H1 (cell line): ENCODE measurements around the gene PLXNA4. TPM values are rescaled to one million over a fixed set of nuclear protein-coding genes. Genes with fewer than 3 reads are reported as not detected.

ENCODE experiments used
- CTBP2 ChIP-seq: IDR thresholded peaks from 2 replicates; pipeline ENCODE4 v1.7.0; 2011; ENCODE audit warnings: borderline replicate concordance, mild to moderate bottlenecking, moderate library complexity, mixed read lengths, low read length; ENCODE audit not compliant: insufficient read depth, insufficient read length
- GTF2F1 ChIP-seq: IDR thresholded peaks from 2 replicates; pipeline ENCODE4 v1.6.1; 2012; ENCODE audit warnings: low read depth, low read length, improper control_type of control experiment, borderline replicate concordance
- MAFK ChIP-seq: IDR thresholded peaks from 2 replicates; pipeline ENCODE4 v1.6.1; 2012; ENCODE audit warnings: low read depth, mild to moderate bottlenecking, improper control_type of control experiment, low read length
- RXRA ChIP-seq: IDR thresholded peaks from 2 replicates; pipeline ENCODE4 v1.6.1; 2011; ENCODE audit warnings: low read depth, mild to moderate bottlenecking, low read length, moderate library complexity; ENCODE audit not compliant: insufficient read depth
- TBP ChIP-seq: IDR thresholded peaks from 2 replicates; pipeline ENCODE4 v1.6.1; 2011; ENCODE audit warnings: low read depth, low read length, improper control_type of control experiment
- TCF12 ChIP-seq: IDR thresholded peaks from 2 replicates; pipeline ENCODE4 v1.6.1; 2011; ENCODE audit warnings: low read depth, mild to moderate bottlenecking, low read length
- polyA plus RNA-seq, 7 experiments: library from polyadenylated mRNA; depleted of rRNA in 3 of 7; stranded (reverse) in 5 of 7; unstranded in 2 of 7; fragments of >200 nt in 5 of 7; fragments of 200-250 nt in 2 of 7; gene quantifications; 1 replicate in 5 of 7; 2 replicates in 1 of 7; 4 replicates in 1 of 7; pipeline versions ENCODE4 v1.2.1 to v1.2.3, GENCODE V29; 2011 to 2013; ENCODE audit warnings: missing spikeins in 2 of 7, mixed read lengths in 2 of 7
- total RNA-seq: library from RNA; stranded (reverse); fragmentation: NEBNext Ultra II Directional; extraction: Animal tissue kit (Norgen Biotek cat#: 25700); gene quantifications from 2 replicates; pipeline ENCODE4 v1.2.1, GENCODE V29; 2021

Gene PLXNA4
- total and polyA plus RNA-seq, 2 of the 8 experiments (the other 6 are each of a cell fraction or from before 2014, with no cell fraction given) = 0.76 to 0.79 TPM

- TF ChIP-seq RXRA (no peak), MAFK (no peak), TBP (no peak), GTF2F1 (no peak), TCF12 (no peak), CTBP2 (no peak)
Measured at GRCh38 chr7:132430861-132431822, 145.1 kb downstream of the PLXNA4 start (continued).
